HL-60/S4 (cell line): ENCODE data around the gene HMOX2.

Experiments used
- in situ Hi-C: fragments of 300-500 bp; cut with MboI; formaldehyde crosslinking; loops from 2 replicates; pipeline ENCODE4 v1.14.3; 2022; ENCODE audit warnings: low sequenced_read_pairs

HMOX2 gene

DNA sequence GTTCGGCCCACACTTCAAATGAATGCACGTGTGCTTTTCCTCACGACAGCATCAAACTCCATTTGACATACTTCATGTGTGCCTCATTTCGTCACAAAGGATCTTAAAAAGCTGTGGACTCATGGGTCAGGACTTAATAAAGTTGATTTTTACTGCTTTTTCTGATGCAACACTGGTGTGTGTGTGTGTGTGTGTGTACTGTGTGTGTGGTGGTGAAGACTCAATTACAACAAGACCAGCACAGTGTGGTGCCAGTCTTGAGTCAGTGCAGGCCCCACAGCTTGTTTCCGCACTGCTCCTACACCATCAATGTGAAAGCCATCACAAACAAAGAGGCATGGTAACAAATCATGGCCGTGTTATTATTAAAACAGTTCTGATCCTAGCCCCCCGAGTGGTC is 44.7 kb downstream of the HMOX2 start:
- in situ Hi-C loops: no loop called here

- in situ Hi-C loops: no loop called here
Observed at GRCh38 chr16:4522051-4522581, 45.9 kb downstream of the HMOX2 start.

GRCh38 chr16:4523686-4524085 is 47.5 kb downstream of the HMOX2 start:
- in situ Hi-C loops: no loop called here

- in situ Hi-C loops: no loop called here
Observed at GRCh38 chr16:4524571-4524970, 48.4 kb downstream of the HMOX2 start.

DNA sequence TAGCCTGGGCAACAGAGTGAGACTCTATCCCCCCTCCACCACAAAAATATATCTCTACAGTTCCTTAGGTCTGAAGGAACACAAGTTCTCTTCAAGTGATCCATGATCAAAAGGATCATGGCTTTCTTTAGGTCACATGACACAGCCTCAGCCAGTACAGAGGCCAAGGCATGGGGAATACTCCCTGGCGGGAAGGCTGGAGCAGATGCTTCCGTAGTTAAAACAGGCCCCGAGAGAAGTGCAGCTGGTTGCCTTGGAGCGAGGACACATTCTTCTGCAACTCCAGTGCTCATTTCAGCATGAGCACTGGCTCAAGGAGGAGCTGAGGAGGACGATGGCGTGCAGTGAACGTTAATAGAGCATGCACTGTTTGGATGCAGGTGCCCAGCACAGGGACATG is 48.9 kb downstream of the HMOX2 start:
- in situ Hi-C loops: no loop called here

GRCh38 chr16:4525634-4526277 is 49.6 kb downstream of the HMOX2 start:
- in situ Hi-C loops: no loop called here

DNA sequence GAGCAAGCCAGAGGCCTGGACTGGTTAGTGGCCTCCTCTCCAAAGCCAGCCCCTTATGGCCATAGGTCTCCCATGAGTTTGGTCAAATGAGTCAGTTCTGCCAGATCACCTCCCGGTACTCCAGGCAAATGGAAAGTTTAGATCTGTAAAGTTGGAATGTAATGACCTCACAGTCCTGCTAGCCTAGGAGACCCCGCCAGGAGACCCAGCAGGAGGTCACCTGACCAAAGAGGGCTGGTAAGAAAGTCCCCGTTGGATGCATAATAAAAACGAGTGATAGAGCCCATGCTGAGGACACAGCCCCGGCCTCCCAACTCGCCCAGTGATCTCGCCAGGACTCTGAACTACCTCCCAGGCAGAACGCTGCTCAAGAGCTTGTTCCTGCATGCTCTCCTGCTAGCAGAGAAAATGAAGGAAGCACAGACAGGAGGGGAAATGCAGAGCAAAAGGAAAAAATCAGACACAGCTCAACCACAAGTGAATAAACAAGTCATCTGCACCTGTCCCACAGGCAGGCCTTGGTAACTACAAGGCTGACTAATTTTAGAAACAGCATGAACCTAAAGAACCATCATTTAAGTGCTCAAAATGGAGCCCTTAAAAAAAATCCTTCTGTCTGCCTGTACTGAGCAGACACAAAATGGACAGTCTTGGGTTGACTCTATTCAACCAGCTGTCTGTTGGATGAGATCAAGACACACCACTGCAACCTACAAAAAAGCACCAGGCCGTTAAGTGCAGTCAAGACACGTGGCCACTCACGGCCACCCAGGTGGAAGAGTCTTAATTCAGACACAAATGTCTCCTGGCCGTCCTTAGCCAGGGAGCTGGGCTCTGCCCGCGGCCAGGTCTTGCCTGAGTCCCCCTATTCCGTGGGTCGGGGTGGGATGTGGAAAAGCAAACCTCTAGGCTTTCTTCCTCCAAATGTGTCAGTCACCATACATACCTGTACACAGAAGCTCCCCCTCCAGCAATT is 53.2 kb downstream of the HMOX2 start:
- in situ Hi-C loops: no loop called here

GRCh38 chr16:4531811-4532210 is 55.6 kb downstream of the HMOX2 start:
- in situ Hi-C loops: no loop called here

DNA sequence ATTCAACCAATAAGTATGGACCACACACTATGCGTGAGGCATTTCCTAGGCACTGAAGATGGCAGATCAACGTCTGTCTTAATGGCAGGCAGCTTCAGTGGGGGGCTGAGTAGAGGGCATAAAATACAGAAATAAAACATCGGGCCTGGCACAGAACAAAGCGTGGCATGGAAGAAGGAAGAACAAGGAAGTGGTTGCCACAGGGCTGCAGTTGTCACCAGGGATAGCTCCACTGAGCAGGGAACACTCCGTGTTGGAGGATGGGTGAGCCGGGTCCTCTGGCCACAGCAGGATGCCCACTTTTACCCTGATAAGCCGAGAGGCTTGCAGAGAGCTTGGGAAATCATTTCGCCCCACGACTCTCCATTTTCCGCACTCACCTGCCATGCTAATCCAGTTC is 56.0 kb downstream of the HMOX2 start:
- in situ Hi-C loops: no loop called here

GRCh38 chr16:4533490-4533889 is 57.3 kb downstream of the HMOX2 start:
- in situ Hi-C loops: no loop called here

DNA sequence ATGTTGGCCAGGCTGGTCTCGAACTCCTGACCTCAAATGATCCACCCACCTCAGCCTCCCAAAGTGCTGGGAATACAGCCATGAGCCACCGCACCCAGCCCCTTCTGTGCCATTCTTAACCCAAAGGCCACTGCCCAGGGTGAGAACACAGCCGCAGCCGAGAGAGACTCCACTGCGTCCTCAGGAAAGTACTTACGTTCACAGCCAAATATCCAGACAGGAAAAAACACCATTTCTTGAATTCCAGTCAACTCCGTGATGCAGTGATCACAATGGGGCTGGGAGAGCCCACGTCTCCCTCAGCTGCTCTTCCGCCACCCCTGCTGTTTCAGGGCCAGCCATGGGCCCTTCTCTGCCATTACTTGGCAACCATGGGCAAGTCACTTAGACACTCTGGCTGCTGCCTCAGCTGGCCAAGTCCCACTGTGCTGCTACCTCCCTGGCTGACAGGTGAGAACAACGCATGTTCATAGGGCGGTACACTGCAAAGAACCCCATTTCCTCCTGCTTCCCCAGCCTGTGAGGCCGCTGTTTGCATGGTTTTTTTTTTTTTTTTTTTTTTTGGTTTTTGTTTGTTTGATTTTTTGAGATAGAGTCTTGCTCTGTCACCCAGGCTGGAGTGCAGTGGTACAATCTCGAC is 58.1 kb downstream of the HMOX2 start:
- in situ Hi-C loops: no loop called here

DNA sequence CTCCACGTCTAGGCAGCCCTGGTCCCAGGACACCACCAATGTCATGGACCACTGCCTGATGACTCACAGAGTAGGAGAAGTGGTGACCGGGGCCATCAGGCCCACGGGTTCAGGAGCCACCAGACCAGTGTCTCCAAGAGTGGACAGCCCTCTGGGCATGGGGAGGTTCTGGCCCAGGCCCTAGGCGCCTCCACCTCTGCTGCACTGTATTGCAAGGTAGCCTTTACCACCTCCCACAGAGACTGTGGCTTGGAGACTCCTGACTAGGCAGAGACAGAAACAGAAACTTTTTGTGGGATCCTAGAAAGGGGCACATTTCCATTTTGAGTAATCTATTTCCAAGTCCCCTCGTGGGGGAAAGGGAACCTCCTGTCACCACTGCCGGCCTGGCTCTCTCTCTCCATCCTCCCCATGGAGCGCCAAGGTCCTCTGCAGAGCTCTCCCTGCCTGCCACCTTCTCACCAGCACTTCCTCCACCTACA is 59.5 kb downstream of the HMOX2 start:
- in situ Hi-C loops: no loop called here

DNA sequence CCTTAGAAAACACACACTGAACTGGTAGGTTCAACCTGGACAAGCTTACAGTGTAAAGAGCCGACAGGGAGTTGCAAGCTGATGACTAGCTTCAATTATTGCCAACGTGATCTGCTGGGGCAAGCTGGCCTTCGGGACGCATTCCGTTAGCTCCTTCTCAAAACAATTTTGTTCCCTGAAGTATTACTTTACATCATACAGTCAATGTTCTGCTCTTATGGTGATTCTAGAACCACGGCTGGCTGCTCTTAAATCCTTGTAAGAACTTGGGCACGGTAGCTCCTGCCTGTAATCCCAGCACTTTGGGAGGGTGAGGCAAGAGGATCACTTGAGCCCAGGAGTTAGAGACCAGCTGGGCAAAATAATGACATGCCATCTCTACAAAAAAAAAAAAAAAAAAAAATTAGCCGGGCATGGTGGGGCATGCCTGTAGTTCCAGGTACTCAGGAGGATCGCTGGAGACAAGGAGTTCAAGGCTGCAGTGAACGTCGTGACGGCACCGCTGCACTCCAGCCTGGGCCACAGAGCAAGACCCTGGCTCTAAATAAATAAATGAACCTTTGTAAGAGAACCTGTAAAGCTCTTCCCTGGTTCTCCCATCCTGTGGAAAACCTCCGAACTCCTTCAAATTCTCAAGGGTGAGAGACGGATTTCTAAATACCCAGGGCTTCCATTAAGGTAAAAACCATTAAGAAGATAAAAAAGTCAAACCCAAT is 60.4 kb downstream of the HMOX2 start:
- in situ Hi-C loops: no loop called here

DNA sequence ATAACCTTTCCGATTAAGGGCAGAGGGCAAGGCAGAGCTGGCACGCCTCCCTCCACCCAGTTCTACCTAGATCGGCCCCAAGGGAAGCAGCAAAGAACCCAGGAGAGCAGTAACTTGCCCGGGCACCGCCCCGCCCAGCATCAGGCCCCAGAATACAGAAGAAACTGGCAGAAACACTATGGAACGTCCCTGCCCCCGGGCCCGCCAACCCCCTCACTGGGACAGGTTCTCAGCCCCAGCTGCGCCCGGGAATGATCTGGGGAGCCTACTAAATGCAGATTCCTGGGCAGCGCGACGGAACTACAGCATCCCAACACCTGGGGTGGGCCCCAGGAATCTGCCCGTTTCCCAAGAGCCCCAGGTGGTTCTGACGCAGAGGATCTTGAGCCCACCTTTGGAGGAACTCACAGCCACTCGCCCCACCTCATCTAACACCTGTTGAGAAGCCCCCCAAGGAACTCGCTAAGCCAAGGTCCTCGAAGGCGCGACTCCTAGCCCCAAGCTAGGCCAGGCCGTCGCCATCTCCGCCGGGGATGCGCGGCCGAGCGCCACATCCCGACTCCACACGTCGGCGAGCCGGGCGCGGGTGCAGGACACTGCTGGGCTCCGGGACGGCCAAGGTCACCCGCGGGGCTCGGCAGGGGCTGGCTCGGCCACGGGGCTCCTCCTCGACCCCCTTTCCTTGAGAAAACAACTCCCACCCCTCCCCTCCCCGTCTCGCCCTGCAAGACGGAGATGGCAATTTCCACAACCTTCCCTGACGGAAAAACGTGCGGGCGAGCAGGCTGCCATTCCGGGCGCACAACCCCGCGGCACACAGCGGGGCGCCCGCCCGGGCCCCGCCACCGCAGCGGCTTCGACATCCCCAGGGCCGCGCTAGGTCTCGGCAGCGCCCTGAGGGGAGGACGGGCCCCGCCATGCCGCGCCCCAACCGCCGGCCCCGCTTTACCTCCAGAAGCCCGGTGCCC is 61.5 kb downstream of the HMOX2 start:
- in situ Hi-C loops: no loop called here

GRCh38 chr16:4538350-4539235 is 62.4 kb downstream of the HMOX2 start, which contains the start of gene CDIP1:
TSS of gene CDIP1 (minus strand) at chr16:4538773. CDS start at chr16:4514130, 24,643 bp downstream.
- in situ Hi-C loops: no loop called here

DNA sequence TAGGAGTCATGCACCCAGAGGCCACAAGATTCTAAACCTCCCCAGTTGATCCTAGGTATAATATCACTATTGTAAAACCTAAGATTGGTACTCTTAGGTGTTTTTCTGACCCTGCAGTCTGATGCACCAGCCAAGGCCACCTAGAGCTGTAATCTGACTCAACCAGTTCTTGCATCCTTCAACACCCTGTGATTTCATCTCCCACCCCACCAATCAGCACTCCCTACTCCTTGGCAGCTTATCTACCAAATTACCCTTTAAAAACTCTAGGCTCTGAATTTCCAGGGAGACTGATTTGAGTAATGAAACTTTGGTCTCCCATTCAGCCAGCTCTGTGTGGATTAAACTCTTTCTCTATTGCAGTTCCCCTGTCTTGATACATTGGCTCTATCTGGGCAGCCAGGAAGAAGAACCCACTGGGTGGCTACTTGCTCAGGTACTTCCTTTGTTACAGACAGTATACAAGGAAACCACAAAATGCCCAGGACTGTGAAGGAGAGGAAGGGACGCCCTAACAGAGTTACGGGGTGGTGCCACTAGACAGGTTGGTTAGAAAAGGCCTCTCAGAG is 63.6 kb downstream of the HMOX2 start:
- in situ Hi-C loops: no loop called here

DNA sequence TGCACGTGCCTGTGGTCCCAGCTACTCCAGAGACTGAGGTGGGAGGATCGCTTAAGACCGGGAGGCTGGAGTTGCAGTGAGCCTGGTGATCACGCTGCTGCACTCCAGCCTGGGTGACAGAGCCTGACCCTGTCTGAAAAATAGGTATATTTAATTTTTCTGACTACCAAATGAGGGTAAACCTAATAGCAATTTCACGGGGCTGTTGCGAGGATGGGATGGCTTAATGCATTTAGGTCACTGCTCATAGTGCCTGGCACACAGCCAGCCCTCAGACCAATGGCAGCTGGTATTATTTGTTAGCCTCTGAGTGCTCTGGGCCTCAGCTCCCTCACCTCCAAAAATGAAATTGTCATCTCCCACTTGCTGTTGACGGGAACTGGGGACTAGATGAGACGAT is 68.3 kb downstream of the HMOX2 start:
- in situ Hi-C loops: no loop called here

DNA sequence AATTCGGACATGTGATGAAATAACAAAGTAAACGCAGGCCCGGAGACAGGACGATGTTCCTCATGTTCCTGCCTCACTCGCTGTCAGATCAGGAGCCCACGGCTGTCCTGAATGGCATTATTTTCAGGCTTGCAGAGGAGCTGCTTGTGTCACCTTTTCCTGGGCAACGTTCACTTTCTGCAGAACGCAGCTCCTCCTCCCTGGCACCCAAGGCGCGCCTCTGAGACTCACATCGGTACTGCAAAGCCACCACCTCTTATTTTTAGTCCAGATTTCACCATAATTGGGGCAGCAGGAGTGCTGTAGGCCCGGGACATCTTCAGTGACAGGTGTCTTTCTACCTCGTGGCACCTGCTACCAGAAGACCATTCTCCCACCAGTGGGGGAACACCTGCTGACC is 71.9 kb downstream of the HMOX2 start:
- in situ Hi-C loops: no loop called here
